Parathyroid adenoma (tissue), 2 donors: ENCODE results near the gene LMBR1L.
A peak's percentile ranks its signal among the peaks of the same experiment; 100 is the strongest.

Source experiments
- H2AFZ ChIP-seq: fragments of 300-600 bp; sonication (generic); one replicate; pipeline ENCODE4 v1.7.0; 2017; ENCODE audit warnings: antibody characterized with exemption, mild to moderate bottlenecking
- H3K27ac ChIP-seq: fragments of 300-600 bp; sonication (generic); one replicate; pipeline ENCODE4 v1.7.0; 2017
- H3K27me3 ChIP-seq: fragments of 300-600 bp; sonication (generic); one replicate; pipeline ENCODE4 v1.7.0; 2017; ENCODE audit warnings: low read length; ENCODE audit not compliant: control insufficient read depth, insufficient read depth
- H3K36me3 ChIP-seq: fragments of 300-600 bp; sonication (generic); one replicate; pipeline ENCODE4 v1.7.0; 2017; ENCODE audit warnings: low read length; ENCODE audit not compliant: control insufficient read depth, insufficient read depth
- H3K4me1 ChIP-seq: fragments of 300-600 bp; sonication (generic); one replicate; pipeline ENCODE4 v1.7.0; 2017; ENCODE audit warnings: control low read depth
- H3K4me2 ChIP-seq: fragments of 300-600 bp; sonication (generic); one replicate; pipeline ENCODE4 v1.7.0; 2017; ENCODE audit warnings: low read length
- H3K4me3 ChIP-seq: fragments of 300-600 bp; sonication (generic); one replicate; pipeline ENCODE4 v1.7.0; 2017; ENCODE audit warnings: low read depth, low read length
- H3K79me2 ChIP-seq: fragments of 300-600 bp; sonication (generic); one replicate; pipeline ENCODE4 v1.7.0; 2017; ENCODE audit warnings: control low read depth
- H3K9ac ChIP-seq: fragments of 300-600 bp; sonication (generic); one replicate; pipeline ENCODE4 v1.7.0; 2017; ENCODE audit warnings: mild to moderate bottlenecking
- H3K9me3 ChIP-seq: fragments of 300-600 bp; sonication (generic); one replicate; pipeline ENCODE4 v1.7.0; 2017; ENCODE audit warnings: low read length; ENCODE audit not compliant: control insufficient read depth
- CTCF ChIP-seq: fragments of 300-600 bp; sonication (generic); IDR thresholded peaks from one replicate; pipeline ENCODE4 v1.7.0; 2017; ENCODE audit warnings: antibody characterized with exemption, mild to moderate bottlenecking
- donor health status: primary hyperparathyroidism.

The LMBR1L gene

DNA sequence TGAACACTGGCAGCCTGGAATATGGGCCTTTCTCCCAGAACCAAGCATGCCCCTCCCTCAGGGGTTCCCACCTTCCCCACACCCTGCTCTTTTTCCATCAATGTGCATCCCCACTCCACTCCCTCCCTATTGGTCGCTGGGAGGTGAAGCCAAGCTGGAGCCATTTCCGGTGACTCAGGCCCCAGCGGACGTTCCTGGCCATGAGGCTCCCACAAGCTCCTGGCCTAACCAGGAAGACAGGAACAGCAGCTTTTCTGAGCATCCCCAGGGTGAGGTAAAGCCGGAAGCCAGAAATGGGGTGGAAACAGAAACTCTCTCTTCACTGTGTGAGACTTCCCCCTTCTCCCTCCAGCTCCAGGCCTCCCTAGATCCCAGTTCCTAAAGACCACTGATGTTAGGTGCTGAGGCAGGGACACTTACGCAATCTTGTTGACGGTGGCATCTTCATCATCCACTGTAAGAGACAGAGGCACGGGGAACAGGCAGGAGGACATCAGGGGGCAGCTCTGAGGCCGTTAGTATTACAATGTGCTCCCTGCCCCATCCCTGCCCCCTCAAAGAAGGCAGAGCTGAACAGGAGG is 5.1 kb downstream of the LMBR1L start:
- Histone ChIP-seq H3K27ac (peak overlapping the region; percentile 13), H2AFZ (no peak overlapping the region), H3K9me3 (no peaks in the 10 kb centered on the region), H3K36me3 (no peaks in the 10 kb centered on the region), H3K27me3 (no peaks in the 10 kb centered on the region), H3K79me2 (peaks cover 9% of the 10 kb centered on the region), H3K9ac (no peak overlapping the region), H3K4me3 (no peak overlapping the region), H3K4me1 (peaks cover 5% of the 10 kb centered on the region), H3K4me2 (no peak overlapping the region)
- TF ChIP-seq CTCF = no peak

- peaks cover 5% of the 10 kb centered on the region for H3K4me1 ChIP-seq
- H2AFZ ChIP-seq = no peak overlapping the region
- H3K4me2 ChIP-seq = no peak overlapping the region
- no peak overlapping the region for H3K9ac ChIP-seq
- H3K9me3 ChIP-seq = no peaks in the 10 kb centered on the region
- no peak for TF ChIP-seq CTCF
- H3K36me3 ChIP-seq = no peaks in the 10 kb centered on the region
- H3K79me2 ChIP-seq = peaks cover 9% of the 10 kb centered on the region
- H3K4me3 ChIP-seq = no peak overlapping the region
- H3K27me3 ChIP-seq = no peaks in the 10 kb centered on the region
- H3K27ac ChIP-seq = no peak overlapping the region
These were observed 5.8 kb downstream of the LMBR1L start for GRCh38 chr12:49104822-49105221.

DNA sequence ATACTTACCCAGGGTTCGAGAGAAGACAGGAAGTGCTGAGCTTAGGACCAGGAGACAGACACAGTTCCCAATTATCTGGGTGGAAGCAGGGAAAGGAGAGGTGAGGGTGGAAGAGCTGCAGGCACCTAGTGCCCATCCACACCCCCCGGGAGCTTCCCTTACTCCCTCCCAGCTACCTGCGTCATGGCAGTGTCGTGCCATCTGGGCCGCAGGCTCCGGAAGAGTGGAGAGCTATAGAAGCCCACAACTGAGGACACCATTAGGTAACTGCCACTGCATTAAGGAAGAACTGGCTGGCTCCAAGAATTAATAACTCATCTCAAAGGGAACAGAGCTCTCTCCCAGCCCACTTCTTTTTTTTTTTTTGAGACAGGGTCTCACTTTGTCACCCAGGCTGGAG is 10.3 kb downstream of the LMBR1L start:
- Histone ChIP-seq H3K79me2 (no peaks in the 10 kb centered on the region), H3K36me3 (no peaks in the 10 kb centered on the region), H3K27ac (no peak overlapping the region), H3K9me3 (no peaks in the 10 kb centered on the region), H3K27me3 (no peaks in the 10 kb centered on the region), H3K4me1 (no peaks in the 10 kb centered on the region), H3K9ac (no peak overlapping the region), H3K4me3 (no peak overlapping the region), H3K4me2 (no peak overlapping the region), H2AFZ (no peak overlapping the region)
- no peak for TF ChIP-seq CTCF

GRCh38 chr12:49098703-49099102 is 11.9 kb downstream of the LMBR1L start:
- H2AFZ ChIP-seq = no peak overlapping the region
- no peaks in the 10 kb centered on the region for H3K36me3 ChIP-seq
- TF ChIP-seq CTCF = no peak
- H3K9ac ChIP-seq = no peak overlapping the region
- no peaks in the 10 kb centered on the region for H3K4me1 ChIP-seq
- H3K27ac ChIP-seq = no peak overlapping the region
- H3K4me2 ChIP-seq = no peak overlapping the region
- H3K4me3 ChIP-seq = no peak overlapping the region
- H3K9me3 ChIP-seq = no peaks in the 10 kb centered on the region
- H3K27me3 ChIP-seq = peaks cover 2% of the 10 kb centered on the region
- no peaks in the 10 kb centered on the region for H3K79me2 ChIP-seq

GRCh38 chr12:49098035-49098451 is 12.6 kb downstream of the LMBR1L start:
- Histone ChIP-seq H3K27me3 (peaks cover 3% of the 10 kb centered on the region), H3K4me1 (no peaks in the 10 kb centered on the region), H2AFZ (no peak overlapping the region), H3K36me3 (no peaks in the 10 kb centered on the region), H3K27ac (no peak overlapping the region), H3K9me3 (no peaks in the 10 kb centered on the region), H3K4me2 (no peak overlapping the region), H3K9ac (no peak overlapping the region), H3K79me2 (no peaks in the 10 kb centered on the region), H3K4me3 (no peak overlapping the region)
- peak; percentile 77 for TF ChIP-seq CTCF
